ENCODE measurements around the gene PRMT7. TPM values are rescaled to one million over a fixed set of nuclear protein-coding genes. Genes with fewer than 3 reads are reported as not detected.
A peak's percentile ranks its signal among the peaks of the same experiment; 100 is the strongest.

PRMT7 gene
- 10 to 100 TPM; 62.7 to 70.7 TPM for total RNA-seq

- H3K36me3 Mint-ChIP-seq (ENCODE audit: low read depth), result peaks cover 41% of the 10 kb centered on the region
- peaks cover 42% of the 10 kb centered on the region for H3K4me1 Mint-ChIP-seq
Measured at GRCh38 chr16:68310774-68311511, at the start of gene PRMT7, which contains the start of gene SLC7A6OS. TSS of gene PRMT7 (plus strand) at chr16:68311019. CDS start at chr16:68315980, 4,961 bp downstream. TSS of gene SLC7A6OS (minus strand) at chr16:68310946. CDS start at chr16:68310926, 20 bp downstream.

GRCh38 chr16:68263559-68264127 is 47.2 kb upstream of the PRMT7 start:
- intact Hi-C loops (cut with DNase I, micrococcal nuclease), result loop anchor here (1.0 to 10.0 kb wide), 13 partner anchors 18 to 701 kb away; partner anchors contain the start of genes CTCF (in 1 of the 2), NFATC3 (in 1 of the 2), PLA2G15 (in 1 of the 2) and PRMT7 (in 1 of the 2)
- no peak for DNase-seq
- ChIA-PET POLR2A (interaction anchor here (0.6 to 2.4 kb wide), 12 partner anchors 22 to 784 kb away, joined by 3 to 19 read pairs (median 4); partner anchors contain the start of genes NFATC3, PRMT7 and SLC7A6OS), CTCF (interaction anchor here (0.5 to 22.1 kb wide), 32 partner anchors 8 to 504 kb away, joined by 3 to 517 read pairs (median 4); partner anchors contain the start of genes PLA2G15, PRMT7 and SLC7A6OS)
- peak overlapping the region; percentile 91 for H3K4me3 Mint-ChIP-seq
- ATAC-seq, result no peak
- no peaks in the 10 kb centered on the region for H3K27me3 Mint-ChIP-seq
- peak overlapping the region; percentile 91 for H3K27ac Mint-ChIP-seq
- peaks cover 23% of the 10 kb centered on the region for H3K36me3 Mint-ChIP-seq (ENCODE audit: low read depth)
- H3K4me1 Mint-ChIP-seq, result peaks cover 35% of the 10 kb centered on the region
- no peaks in the 10 kb centered on the region for H3K9me3 Mint-ChIP-seq (ENCODE audit: low read depth)

More at GRCh38 chr16:68310774-68311511, at the start of gene PRMT7, which contains the start of gene SLC7A6OS:
- peak within 1 kb of the TSS; percentile 92 for H3K27ac Mint-ChIP-seq
- intact Hi-C loops (cut with DNase I, micrococcal nuclease), result loop anchor here (1.0 to 2.0 kb wide), 9 partner anchors 8 to 504 kb away; partner anchors contain the start of genes SLC7A6 (in 2 of the 2), CENPT (in 1 of the 2), NFATC3 (in 1 of the 2) and PLA2G15 (in 1 of the 2)
- CTCF ChIA-PET, result interaction anchor here (0.5 to 2.4 kb wide), 17 partner anchors 10 to 49 kb away, joined by 3 to 18 read pairs (median 5); partner anchors contain the start of gene SLC7A6
- H3K27me3 Mint-ChIP-seq, result no peaks in the 10 kb centered on the region
- ATAC-seq (peak; percentile 99), DNase-seq (peak; percentile 97)
- H3K9me3 Mint-ChIP-seq (ENCODE audit: low read depth), result no peaks in the 10 kb centered on the region
- H3K4me3 Mint-ChIP-seq, result peak within 1 kb of the TSS; percentile 90
- POLR2A ChIA-PET, result interaction anchor here (0.6 to 2.0 kb wide), 11 partner anchors 8 to 447 kb away, joined by 3 to 19 read pairs (median 4); partner anchors contain the start of genes NFATC3 and SLC7A6

GRCh38 chr16:68264128-68265077 is 46.4 kb upstream of the PRMT7 start, which contains the start of gene SLC7A6:
TSS of gene SLC7A6 (plus strand) at chr16:68264526. CDS start at chr16:68274727, 10,201 bp downstream.
- Mint-ChIP-seq H3K36me3 (ENCODE audit: low read depth) (peaks cover 26% of the 10 kb centered on the region), H3K27ac (peak within 1 kb of the TSS; percentile 97), H3K27me3 (no peaks in the 10 kb centered on the region), H3K4me3 (peak within 1 kb of the TSS; percentile 91), H3K4me1 (peaks cover 43% of the 10 kb centered on the region), H3K9me3 (ENCODE audit: low read depth) (no peaks in the 10 kb centered on the region)
- DNase-seq, result peak; percentile 92
- intact Hi-C loops (cut with DNase I, micrococcal nuclease), result loop anchor here (1.0 to 10.0 kb wide), 14 partner anchors 12 to 702 kb away; partner anchors contain the start of genes CTCF (in 1 of the 2), NFATC3 (in 1 of the 2), PLA2G15 (in 1 of the 2) and PRMT7 (in 1 of the 2)
- POLR2A ChIA-PET, result interaction anchor here (0.6 to 2.4 kb wide), 13 partner anchors 13 to 785 kb away, joined by 3 to 19 read pairs (median 4); partner anchors contain the start of genes NFATC3, PRMT7 and SLC7A6OS
- ATAC-seq, result peak; percentile 69
- CTCF ChIA-PET, result interaction anchor here (0.6 to 22.1 kb wide), 32 partner anchors 8 to 503 kb away, joined by 3 to 517 read pairs (median 4); partner anchors contain the start of genes PLA2G15, PRMT7 and SLC7A6OS

- CTCF ChIA-PET, result interaction anchor here (0.6 to 22.1 kb wide), 6 partner anchors 25 to 752 kb away, joined by 3 to 517 read pairs (median 7); partner anchors contain the start of genes PRMT7 and SLC7A6OS
- no peaks in the 10 kb centered on the region for H3K9me3 Mint-ChIP-seq (ENCODE audit: low read depth)
- H3K4me3 Mint-ChIP-seq, result peak overlapping the region; percentile 91
- H3K4me1 Mint-ChIP-seq, result peaks cover 52% of the 10 kb centered on the region
- ATAC-seq (peak; percentile 40), DNase-seq (peak; percentile 79)
- intact Hi-C loops (cut with DNase I, micrococcal nuclease), result loop anchor here (1.0 to 10.0 kb wide), 6 partner anchors 11 to 490 kb away; no protein-coding TSS in a partner anchor
- POLR2A ChIA-PET, result interaction anchor here (2.4 kb wide), 1 partner anchor 21 kb away, joined by 14 read pairs; no protein-coding TSS in a partner anchor
- H3K27ac Mint-ChIP-seq, result peak overlapping the region; percentile 97
- no peaks in the 10 kb centered on the region for H3K27me3 Mint-ChIP-seq
- peaks cover 24% of the 10 kb centered on the region for H3K36me3 Mint-ChIP-seq (ENCODE audit: low read depth)
Measured at GRCh38 chr16:68265078-68265920, 45.5 kb upstream of the PRMT7 start.

GRCh38 chr16:68267612-68268405 is 43.0 kb upstream of the PRMT7 start:
- H3K4me3 Mint-ChIP-seq, result peak overlapping the region; percentile 46
- intact Hi-C loops (cut with DNase I, micrococcal nuclease), result loop anchor here (10.0 kb wide), 2 partner anchors 237 to 487 kb away; no protein-coding TSS in a partner anchor
- peak overlapping the region; percentile 86 for H3K27ac Mint-ChIP-seq
- peaks cover 38% of the 10 kb centered on the region for H3K36me3 Mint-ChIP-seq (ENCODE audit: low read depth)
- no peaks in the 10 kb centered on the region for H3K9me3 Mint-ChIP-seq (ENCODE audit: low read depth)
- CTCF ChIA-PET, result interaction anchor here (0.6 to 22.1 kb wide), 6 partner anchors 17 to 254 kb away, joined by 3 to 517 read pairs (median 4); no protein-coding TSS in a partner anchor
- H3K27me3 Mint-ChIP-seq, result no peaks in the 10 kb centered on the region
- DNase-seq (no peak), ATAC-seq (no peak)
- H3K4me1 Mint-ChIP-seq, result peaks cover 72% of the 10 kb centered on the region
- POLR2A ChIA-PET, result interaction anchor here (0.5 kb wide), 1 partner anchor 1060 kb away, joined by 5 read pairs; no protein-coding TSS in a partner anchor

GRCh38 chr16:68269793-68270192 is 41.0 kb upstream of the PRMT7 start:
- Mint-ChIP-seq H3K27ac (peak overlapping the region; percentile 88), H3K36me3 (ENCODE audit: low read depth) (peaks cover 53% of the 10 kb centered on the region), H3K4me3 (no peak overlapping the region), H3K27me3 (no peaks in the 10 kb centered on the region), H3K4me1 (peaks cover 83% of the 10 kb centered on the region), H3K9me3 (ENCODE audit: low read depth) (no peaks in the 10 kb centered on the region)
- ATAC-seq (no peak), DNase-seq (no peak)
- ChIA-PET CTCF (interaction anchor here (0.6 to 22.1 kb wide), 5 partner anchors 15 to 57 kb away, joined by 3 to 517 read pairs (median 5); partner anchors contain the start of genes PRMT7 and SLC7A6OS), POLR2A (interaction anchor here (0.5 to 0.7 kb wide), 2 partner anchors 14 to 113 kb away, joined by 3 to 6 read pairs; no protein-coding TSS in a partner anchor)
- intact Hi-C loops (cut with DNase I, micrococcal nuclease), result loop anchor here (10.0 kb wide), 2 partner anchors 235 to 485 kb away; no protein-coding TSS in a partner anchor

GRCh38 chr16:68270353-68270752 is 40.5 kb upstream of the PRMT7 start:
- POLR2A ChIA-PET, result interaction anchor here (0.6 kb wide), 1 partner anchor 1723 kb away, joined by 4 read pairs; no protein-coding TSS in a partner anchor
- H3K4me1 Mint-ChIP-seq, result peaks cover 89% of the 10 kb centered on the region
- CTCF ChIA-PET, result interaction anchor here (1.1 to 22.1 kb wide), 5 partner anchors 8 to 56 kb away, joined by 3 to 517 read pairs (median 26); partner anchors contain the start of genes PRMT7 and SLC7A6OS
- ATAC-seq (peak; percentile 34), DNase-seq (no peak)
- intact Hi-C loops (cut with DNase I, micrococcal nuclease), result no loop called here
- no peak overlapping the region for H3K4me3 Mint-ChIP-seq
- H3K36me3 Mint-ChIP-seq (ENCODE audit: low read depth), result peaks cover 56% of the 10 kb centered on the region
- H3K27ac Mint-ChIP-seq, result peak overlapping the region; percentile 88
- no peaks in the 10 kb centered on the region for H3K9me3 Mint-ChIP-seq (ENCODE audit: low read depth)
- H3K27me3 Mint-ChIP-seq, result no peaks in the 10 kb centered on the region

- intact Hi-C loops (cut with DNase I, micrococcal nuclease), result no loop called here
- CTCF ChIA-PET, result interaction anchor here (0.5 to 22.1 kb wide), 10 partner anchors 8 to 1455 kb away, joined by 3 to 517 read pairs (median 6); partner anchors contain the start of genes PRMT7, SLC7A6 and SLC7A6OS
- H3K4me1 Mint-ChIP-seq, result peaks cover 92% of the 10 kb centered on the region
- H3K36me3 Mint-ChIP-seq (ENCODE audit: low read depth), result peaks cover 58% of the 10 kb centered on the region
- H3K9me3 Mint-ChIP-seq (ENCODE audit: low read depth), result no peaks in the 10 kb centered on the region
- H3K4me3 Mint-ChIP-seq, result peak overlapping the region; percentile 22
- DNase-seq (peak; percentile 63), ATAC-seq (peak; percentile 8)
- POLR2A ChIA-PET, result interaction anchor here (1.0 kb wide), 2 partner anchors 17 to 36 kb away, joined by 3 to 4 read pairs; no protein-coding TSS in a partner anchor
- H3K27ac Mint-ChIP-seq, result peak overlapping the region; percentile 97
- H3K27me3 Mint-ChIP-seq, result no peaks in the 10 kb centered on the region
Measured at GRCh38 chr16:68272507-68273209, 38.2 kb upstream of the PRMT7 start.

Data from activated CD4-positive, alpha-beta T cell treated with anti-CD3 and anti-CD28 coated beads for 36 hours (primary cell).